GM23338 (cell line): ENCODE results near the gene DR1. TPM values are rescaled to one million over a fixed set of nuclear protein-coding genes. Genes with fewer than 3 reads are reported as not detected.

Experiments used
- ATAC-seq: fragments of 200-7000 bp; cut with Tn5 transposase; 3 replicates; pipeline ENCODE4 v1.9.1; 2020
- DNase-seq: peaks from one replicate; pipeline ENCODE4 v3.0.0-alpha.2; 2015; ENCODE audit warnings: low spot score
- H2AFZ ChIP-seq: fragments of 200-600 bp; sonication (generic); 2 replicates; pipeline ENCODE4 v1.8.0; 2016; ENCODE audit warnings: antibody characterized with exemption, mild to moderate bottlenecking, moderate library complexity
- H3F3A ChIP-seq: fragments of 200-600 bp; sonication (generic); replicated peaks from 2 replicates; pipeline ENCODE4 v1.8.0; 2017; ENCODE audit warnings: antibody characterized with exemption, mixed run types, low read depth
- H3K27ac ChIP-seq: fragments of 200-600 bp; sonication (generic); 2 replicates; pipeline ENCODE4 v1.6.1; 2016; ENCODE audit warnings: low read depth
- H3K27me3 ChIP-seq: fragments of 200-600 bp; sonication (generic); 2 replicates; pipeline ENCODE4 v1.8.0; 2016; ENCODE audit warnings: mild to moderate bottlenecking, mixed run types, moderate library complexity; ENCODE audit not compliant: insufficient read depth
- H3K36me3 ChIP-seq: fragments of 200-600 bp; sonication (generic); 2 replicates; pipeline ENCODE4 v1.8.0; 2016; ENCODE audit warnings: mild to moderate bottlenecking; ENCODE audit not compliant: insufficient read depth
- H3K4me1 ChIP-seq: fragments of 200-600 bp; sonication (generic); 2 replicates; pipeline ENCODE4 v1.8.0; 2016; ENCODE audit warnings: mild to moderate bottlenecking, moderate library complexity; ENCODE audit not compliant: insufficient read depth
- H3K4me2 ChIP-seq: fragments of 200-600 bp; sonication (generic); 2 replicates; pipeline ENCODE4 v1.7.1; 2017; ENCODE audit warnings: mixed run types
- H3K4me3 ChIP-seq: fragments of 200-600 bp; sonication (generic); 2 replicates; pipeline ENCODE4 v1.6.1; 2016; ENCODE audit warnings: mixed run types
- H3K79me2 ChIP-seq: fragments of 200-600 bp; sonication (generic); replicated peaks from 2 replicates; pipeline ENCODE4 v1.8.0; 2017; ENCODE audit warnings: mild to moderate bottlenecking; ENCODE audit not compliant: insufficient read depth
- H3K9me2 ChIP-seq: fragments of 200-600 bp; sonication (generic); 2 replicates; pipeline ENCODE4 v1.8.0; 2017; ENCODE audit not compliant: insufficient read depth
- H4K20me1 ChIP-seq: fragments of 200-600 bp; sonication (generic); replicated peaks from 2 replicates; pipeline ENCODE4 v1.8.0; 2017; ENCODE audit warnings: mild to moderate bottlenecking; ENCODE audit not compliant: insufficient read depth
- H3K27ac Mint-ChIP-seq: 2 replicates; pipeline ENCODE4 v1.8.0; 2020; ENCODE audit warnings: inconsistent platforms, mild to moderate bottlenecking, moderate library complexity, mixed read lengths
- H3K27me3 Mint-ChIP-seq: 3 replicates; pipeline ENCODE4 v1.8.0; 2022; ENCODE audit warnings: low read depth, mild to moderate bottlenecking, moderate library complexity, mixed read lengths, inconsistent platforms; ENCODE audit not compliant: insufficient read depth, poor library complexity
- H3K36me3 Mint-ChIP-seq: 3 replicates; pipeline ENCODE4 v1.8.0; 2021; ENCODE audit warnings: low read depth, mild to moderate bottlenecking, inconsistent platforms, moderate library complexity, mixed read lengths
- H3K4me1 Mint-ChIP-seq: 3 replicates; pipeline ENCODE4 v1.8.0; 2020; ENCODE audit warnings: mild to moderate bottlenecking, inconsistent platforms, mixed read lengths
- H3K4me3 Mint-ChIP-seq: 3 replicates; pipeline ENCODE4 v1.8.0; 2021; ENCODE audit warnings: moderate library complexity, mild to moderate bottlenecking, inconsistent platforms, mixed read lengths
- H3K9me3 Mint-ChIP-seq: 3 replicates; pipeline ENCODE4 v1.8.0; 2020; ENCODE audit warnings: moderate library complexity, mild to moderate bottlenecking, inconsistent platforms, mixed read lengths
- CTCF ChIP-seq, 2 experiments: fragments of 200-600 bp in 1 of 2; sonication (generic) in 1 of 2; conservative IDR thresholded peaks; 2 replicates each; pipeline versions ENCODE4 v1.5.1 to v1.6.1; 2016 to 2017; ENCODE audit warnings: antibody characterized with exemption in 2 of 2, low read depth in 2 of 2, mild to moderate bottlenecking in 2 of 2, moderate library complexity in 1 of 2
- ETS1 ChIP-seq: IDR thresholded peaks from 2 replicates; pipeline ENCODE4 v1.6.1; 2016; ENCODE audit warnings: antibody characterized with exemption
- EZH2 ChIP-seq: fragments of 200-600 bp; sonication (generic); IDR thresholded peaks from one replicate; pipeline ENCODE4 v1.8.0; 2017; ENCODE audit warnings: antibody characterized with exemption, mild to moderate bottlenecking, low read depth; ENCODE audit not compliant: unreplicated experiment
- POLR2AphosphoS5 ChIP-seq: IDR thresholded peaks from 2 replicates; pipeline ENCODE4 v1.6.1; 2016; ENCODE audit warnings: antibody characterized with exemption, low read depth
- REST ChIP-seq: IDR thresholded peaks from one replicate; pipeline ENCODE4 v1.6.1; 2018; ENCODE audit warnings: antibody characterized with exemption; ENCODE audit not compliant: unreplicated experiment
- STAT1 ChIP-seq: IDR thresholded peaks from one replicate; pipeline ENCODE4 v1.6.1; 2016; ENCODE audit warnings: antibody characterized with exemption; ENCODE audit not compliant: unreplicated experiment
- ZNF114 ChIP-seq: fragments of 250-450 bp; sonication (Bioruptor Pico); IDR thresholded peaks from 2 replicates; pipeline ENCODE4 v1.5.0; 2020; ENCODE audit warnings: mild to moderate bottlenecking, moderate library complexity
- ZNF331 ChIP-seq: fragments of 250-450 bp; sonication (Bioruptor Pico); IDR thresholded peaks from 2 replicates; pipeline ENCODE4 v1.5.0; 2020; ENCODE audit warnings: low read depth, mild to moderate bottlenecking, moderate library complexity
- ZNF462 ChIP-seq: fragments of 250-450 bp; sonication (Bioruptor Pico); IDR thresholded peaks from 2 replicates; pipeline ENCODE4 v1.5.0; 2020; ENCODE audit warnings: mild to moderate bottlenecking, moderate library complexity
- polyA plus RNA-seq: library from polyadenylated mRNA; unstranded; fragments of >200 nt; fragmentation: Nextera tagmentation; extraction: Ambion mirVana; gene quantifications from 2 replicates; pipeline ENCODE4 v1.2.1, GENCODE V29; 2016
- total RNA-seq: library from RNA; depleted of rRNA; stranded (reverse); fragments of >200 nt; shearing (Covaris generic); gene quantifications from 2 replicates; pipeline ENCODE4 v1.2.3, GENCODE V29; 2014

DR1 gene
- total and polyA plus RNA-seq, 2 experiments from 2014 or later = 20.9 to 61.2 TPM

GRCh38 chr1:93317207-93317606 is 28.5 kb upstream of the DR1 start:
- Mint-ChIP-seq H3K9me3 (peaks cover 17% of the 10 kb centered on the region; the same call in 2 of the 3 replicates), H3K36me3 (peaks cover 4% of the 10 kb centered on the region; the same call in 2 of the 3 replicates), H3K4me3 (no peak overlapping the region), H3K4me1 (no peaks in the 10 kb centered on the region), H3K27ac (no peak overlapping the region), H3K27me3 (peaks cover 2% of the 10 kb centered on the region)
- no peaks in the 10 kb centered on the region for H4K20me1 ChIP-seq
- H3K4me1 ChIP-seq = no peaks in the 10 kb centered on the region
- no peak overlapping the region for H2AFZ ChIP-seq
- DNase-seq (no peak), ATAC-seq (no peak)
- no peaks in the 10 kb centered on the region for H3K79me2 ChIP-seq
- H3K4me2 ChIP-seq = no peak overlapping the region
- H3K27me3 ChIP-seq = no peaks in the 10 kb centered on the region
- H3K9me2 ChIP-seq = no peaks in the 10 kb centered on the region
- no peak overlapping the region for H3K4me3 ChIP-seq
- TF ChIP-seq CTCF (conservative IDR thresholded peaks at IDR 0.05; ENCODE audit: low read depth in 2 of 2) = no peak
- TF ChIP-seq ZNF331 (CRISPR knock-in tag) = no peak
- TF ChIP-seq EZH2 = no peak
- no peak for TF ChIP-seq ETS1
- TF ChIP-seq ZNF114 (CRISPR knock-in tag) = no peak
- TF ChIP-seq REST = no peak
- TF ChIP-seq POLR2AphosphoS5 = no peak
- TF ChIP-seq ZNF462 (CRISPR knock-in tag) = no peak
- no peak for TF ChIP-seq STAT1
- peaks cover 3% of the 10 kb centered on the region; the same call in 1 of the 2 replicates for H3K36me3 ChIP-seq
- no peaks in the 10 kb centered on the region for H3F3A ChIP-seq
- H3K27ac ChIP-seq = no peak overlapping the region
